Mucosa of descending colon (tissue), 3 donors: ENCODE results near the gene SRP68. TPM values are rescaled to one million over a fixed set of nuclear protein-coding genes. Genes with fewer than 3 reads are reported as not detected.
A peak's percentile ranks its signal among the peaks of the same experiment; 100 is the strongest.

Experiments used
- ATAC-seq: fragments of 200-7000 bp; cut with Tn5 transposase; one replicate; pipeline ENCODE4 v1.9.1; 2020; ENCODE audit warnings: mild to moderate bottlenecking, moderate library complexity
- DNase-seq, 3 donors: peaks; one replicate each; pipeline ENCODE4 v3.0.0-alpha.2; 2020
- H3K36me3 ChIP-seq: fragments of 200-600 bp; one replicate; pipeline ENCODE4 v1.8.0; 2021; ENCODE audit warnings: low read depth, mild to moderate bottlenecking
- H3K4me1 ChIP-seq: fragments of 200-600 bp; one replicate; pipeline ENCODE4 v1.8.0; 2021; ENCODE audit warnings: low read depth, mild to moderate bottlenecking
- H3K4me3 ChIP-seq: fragments of 200-600 bp; one replicate; pipeline ENCODE4 v1.8.0; 2021; ENCODE audit warnings: mild to moderate bottlenecking
- H3K9me3 ChIP-seq: fragments of 200-600 bp; one replicate; pipeline ENCODE4 v1.8.0; 2021; ENCODE audit warnings: mild to moderate bottlenecking
- intact Hi-C, 2 donors: fragments of 100-400 bp; cut with DNase I in 1 of 2; cut with micrococcal nuclease in 1 of 2; formaldehyde crosslinking; loops; one replicate each; pipeline versions ENCODE4 v1.11.0 to v1.11.1; 2022; cut with DNase I, micrococcal nuclease
- total RNA-seq, 3 donors: library from RNA; stranded (reverse); fragmentation: NEBNext Ultra II Directional in 2 of 3; extraction: Animal tissue kit (Norgen Biotek cat#: 25700) in 2 of 3; gene quantifications; one replicate each; pipeline versions ENCODE4 v1.2.1 to v1.2.4, GENCODE V29; 2021 to 2023
- TF ChIP-seq, protein P1 (sequence below): fragments of 200-600 bp; IDR thresholded peaks from one replicate; pipeline ENCODE4 v1.8.0; 2022; ENCODE audit warnings: antibody characterized with exemption, mild to moderate bottlenecking
- donor health status: DM: no; HTN: no; CAD: no; lungs with moderate emphysema.
- donor health status: DM: no; HTN: no; CAD: no.
- donor health status: DM: no; HTN: yes; CAD: no.

The SRP68 gene
- total RNA-seq, 3 donors from 2014 or later = 47.3 to 86.6 (median 53.0) TPM

DNA sequence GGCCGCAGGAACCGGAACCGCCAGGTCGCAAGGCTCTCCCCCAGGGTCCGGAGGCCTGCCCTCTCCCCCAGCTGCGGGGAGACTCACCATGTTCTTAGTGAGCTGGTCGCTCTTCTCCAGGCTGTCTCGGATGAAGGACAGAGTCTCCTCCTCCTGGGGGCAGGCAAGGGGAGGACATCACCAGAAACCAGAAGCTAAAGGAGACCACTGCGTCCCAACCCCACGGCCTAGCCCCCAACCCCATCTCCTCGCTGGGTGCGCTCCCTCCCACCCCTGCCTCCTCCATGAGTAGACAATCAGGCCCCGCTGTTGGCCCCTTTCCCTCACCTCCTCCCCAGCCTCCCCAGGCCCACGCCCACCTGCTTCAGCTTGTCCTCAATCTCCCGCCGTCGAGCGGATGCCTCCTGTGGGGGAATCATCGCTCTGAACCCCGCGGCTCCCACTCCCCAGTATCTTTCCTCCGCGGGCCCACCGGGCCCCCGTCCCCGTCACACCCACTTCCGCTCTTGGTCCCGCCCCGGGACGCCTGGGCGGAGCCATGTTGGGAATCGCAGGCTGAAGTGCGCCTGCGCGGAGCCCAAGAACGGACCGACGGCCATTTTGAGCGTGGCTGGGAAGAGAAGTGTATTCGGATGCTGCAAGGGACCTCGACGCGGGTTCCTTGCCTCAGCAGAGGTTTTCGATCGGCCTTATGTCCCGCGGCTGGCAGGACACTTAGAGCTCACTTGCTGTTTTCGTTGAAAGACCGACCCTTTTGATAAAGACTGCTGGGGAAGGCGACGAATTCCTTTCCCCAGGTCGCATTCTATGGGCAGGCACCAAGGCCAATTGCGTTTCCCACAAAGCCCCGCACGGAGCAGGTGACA is 31.2 kb upstream of the SRP68 start, which contains the start of gene EXOC7:
TSS of gene EXOC7 (minus strand) at position 514 of the 866 bp plus-strand sequence. CDS start at position 419, 95 bp downstream.
- H3K9me3 ChIP-seq = no peaks in the 10 kb centered on the region
- intact Hi-C loops = no loop called here
- peaks cover 10% of the 10 kb centered on the region for H3K4me1 ChIP-seq
- peak; percentile 96 for ATAC-seq
- no peaks in the 10 kb centered on the region for H3K36me3 ChIP-seq
- TF ChIP-seq, protein P1, sequence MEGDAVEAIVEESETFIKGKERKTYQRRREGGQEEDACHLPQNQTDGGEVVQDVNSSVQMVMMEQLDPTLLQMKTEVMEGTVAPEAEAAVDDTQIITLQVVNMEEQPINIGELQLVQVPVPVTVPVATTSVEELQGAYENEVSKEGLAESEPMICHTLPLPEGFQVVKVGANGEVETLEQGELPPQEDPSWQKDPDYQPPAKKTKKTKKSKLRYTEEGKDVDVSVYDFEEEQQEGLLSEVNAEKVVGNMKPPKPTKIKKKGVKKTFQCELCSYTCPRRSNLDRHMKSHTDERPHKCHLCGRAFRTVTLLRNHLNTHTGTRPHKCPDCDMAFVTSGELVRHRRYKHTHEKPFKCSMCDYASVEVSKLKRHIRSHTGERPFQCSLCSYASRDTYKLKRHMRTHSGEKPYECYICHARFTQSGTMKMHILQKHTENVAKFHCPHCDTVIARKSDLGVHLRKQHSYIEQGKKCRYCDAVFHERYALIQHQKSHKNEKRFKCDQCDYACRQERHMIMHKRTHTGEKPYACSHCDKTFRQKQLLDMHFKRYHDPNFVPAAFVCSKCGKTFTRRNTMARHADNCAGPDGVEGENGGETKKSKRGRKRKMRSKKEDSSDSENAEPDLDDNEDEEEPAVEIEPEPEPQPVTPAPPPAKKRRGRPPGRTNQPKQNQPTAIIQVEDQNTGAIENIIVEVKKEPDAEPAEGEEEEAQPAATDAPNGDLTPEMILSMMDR = no peak
- DNase-seq = peak; percentile 94 to 97 (median 94)
- H3K4me3 ChIP-seq = peak within 1 kb of the TSS; percentile 61

DNA sequence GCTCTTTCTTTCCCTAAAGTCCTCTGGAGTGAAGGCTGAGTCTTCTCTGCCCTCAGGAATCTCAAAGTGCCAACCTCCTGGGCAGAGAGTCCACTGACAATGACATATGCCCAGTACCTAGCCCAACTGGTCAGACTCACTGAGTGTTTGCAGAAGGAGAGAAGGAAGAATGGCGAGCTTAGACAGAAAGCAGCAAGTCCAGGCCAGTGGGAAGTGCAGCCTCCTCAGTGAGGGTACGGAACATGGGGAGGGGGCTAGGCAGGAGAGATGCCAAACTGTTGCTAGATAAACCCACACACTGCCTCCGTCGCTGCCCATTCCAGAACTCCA is 30.6 kb upstream of the SRP68 start:
- DNase-seq = no peak
- Histone ChIP-seq H3K4me3 (peak overlapping the region; percentile 61), H3K9me3 (no peaks in the 10 kb centered on the region), H3K36me3 (no peaks in the 10 kb centered on the region), H3K4me1 (peaks cover 10% of the 10 kb centered on the region)
- intact Hi-C loops = no loop called here
- TF ChIP-seq, protein P1 = no peak
- ATAC-seq = peak; percentile 13

DNA sequence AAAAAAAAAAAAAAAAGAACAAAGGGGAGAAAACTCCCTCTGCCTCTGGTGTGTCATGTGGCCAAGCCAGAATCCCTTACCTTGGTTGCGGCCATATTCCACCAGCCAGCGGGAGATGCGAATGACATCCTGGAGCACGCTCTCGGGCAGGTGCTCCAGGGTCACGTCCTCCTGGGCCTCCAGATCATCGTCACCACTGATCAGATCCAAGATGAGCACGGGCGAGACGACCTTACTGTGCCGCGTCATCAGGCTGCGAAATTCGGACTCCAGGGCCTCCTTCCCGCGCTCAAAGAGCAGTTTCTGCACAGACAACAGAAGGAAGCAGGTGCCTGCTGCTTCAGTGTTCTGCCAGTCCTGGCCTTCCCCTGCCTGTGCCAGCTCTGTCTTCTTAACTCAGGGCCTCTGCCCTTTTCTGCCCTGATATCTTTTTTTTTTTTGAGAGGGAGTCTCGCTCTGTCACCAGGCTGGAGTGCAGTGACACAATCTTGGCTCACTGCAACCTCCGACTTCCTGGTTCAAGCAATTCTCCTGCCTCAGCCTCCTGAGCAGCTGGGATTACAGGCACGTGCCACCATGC is 25.5 kb upstream of the SRP68 start:
- Histone ChIP-seq H3K36me3 (peaks cover 11% of the 10 kb centered on the region), H3K9me3 (no peaks in the 10 kb centered on the region), H3K4me1 (peaks cover 5% of the 10 kb centered on the region), H3K4me3 (no peak overlapping the region)
- TF ChIP-seq, protein P1 = no peak
- no peak for ATAC-seq
- intact Hi-C loops = no loop called here
- no peak for DNase-seq

DNA sequence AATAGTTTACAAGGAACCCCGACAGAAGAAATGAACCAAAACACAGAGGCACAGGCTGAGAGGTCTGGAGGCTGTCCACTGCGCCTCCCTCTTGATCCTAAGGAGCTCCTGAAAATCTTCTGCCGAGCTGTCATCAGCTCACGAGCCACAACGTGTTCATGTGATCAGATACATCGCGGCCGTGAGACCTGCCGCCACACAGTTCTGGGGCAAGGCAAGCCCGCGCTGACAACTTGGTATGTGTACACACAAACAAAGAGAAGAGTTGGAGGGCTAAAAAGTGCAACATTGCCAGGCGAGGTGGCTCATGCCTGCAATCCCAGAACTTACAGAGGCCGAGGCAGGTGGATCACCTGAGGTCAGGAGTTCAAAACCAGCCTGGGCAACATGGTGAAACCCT is 23.6 kb upstream of the SRP68 start:
- H3K9me3 ChIP-seq = no peaks in the 10 kb centered on the region
- ATAC-seq = no peak
- H3K4me1 ChIP-seq = no peaks in the 10 kb centered on the region
- TF ChIP-seq, protein P1 = no peak
- H3K36me3 ChIP-seq = peaks cover 11% of the 10 kb centered on the region
- no peak for DNase-seq
- no peak overlapping the region for H3K4me3 ChIP-seq
- intact Hi-C loops = no loop called here

DNA sequence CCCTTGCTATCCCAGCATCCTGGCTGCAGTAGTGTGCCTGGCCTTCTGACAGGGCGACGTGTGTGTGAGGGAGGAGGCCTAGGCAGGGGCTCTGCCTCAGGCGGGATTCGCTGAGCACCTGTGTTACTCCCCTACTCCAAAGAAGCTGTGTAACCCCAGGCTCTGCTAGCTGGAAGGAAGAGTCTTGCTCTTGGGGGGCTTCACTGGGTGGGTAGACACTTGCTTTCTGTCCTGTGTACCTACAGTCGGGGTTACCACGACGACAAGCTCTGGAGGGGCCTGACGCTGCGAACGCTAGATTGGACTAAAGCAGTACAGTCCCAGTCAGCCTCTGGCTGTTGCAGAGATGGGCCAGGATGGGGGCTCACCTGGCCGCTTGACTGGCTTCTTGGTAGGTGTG is 21.7 kb upstream of the SRP68 start:
- ATAC-seq (no peak), DNase-seq (no peak)
- no peaks in the 10 kb centered on the region for H3K4me1 ChIP-seq
- intact Hi-C loops = no loop called here
- peaks cover 11% of the 10 kb centered on the region for H3K36me3 ChIP-seq
- H3K4me3 ChIP-seq = no peak overlapping the region
- no peaks in the 10 kb centered on the region for H3K9me3 ChIP-seq
- TF ChIP-seq, protein P1 = no peak
